LNCAP (cell line): ENCODE measurements around the gene SFRP2.

Source experiments
- TF ChIP-seq, protein P1 (sequence below): fragments of 450-650 bp; IDR thresholded peaks from 2 replicates; pipeline ENCODE4 v1.5.1; 2017; ENCODE audit warnings: mild to moderate bottlenecking

SFRP2 gene

DNA sequence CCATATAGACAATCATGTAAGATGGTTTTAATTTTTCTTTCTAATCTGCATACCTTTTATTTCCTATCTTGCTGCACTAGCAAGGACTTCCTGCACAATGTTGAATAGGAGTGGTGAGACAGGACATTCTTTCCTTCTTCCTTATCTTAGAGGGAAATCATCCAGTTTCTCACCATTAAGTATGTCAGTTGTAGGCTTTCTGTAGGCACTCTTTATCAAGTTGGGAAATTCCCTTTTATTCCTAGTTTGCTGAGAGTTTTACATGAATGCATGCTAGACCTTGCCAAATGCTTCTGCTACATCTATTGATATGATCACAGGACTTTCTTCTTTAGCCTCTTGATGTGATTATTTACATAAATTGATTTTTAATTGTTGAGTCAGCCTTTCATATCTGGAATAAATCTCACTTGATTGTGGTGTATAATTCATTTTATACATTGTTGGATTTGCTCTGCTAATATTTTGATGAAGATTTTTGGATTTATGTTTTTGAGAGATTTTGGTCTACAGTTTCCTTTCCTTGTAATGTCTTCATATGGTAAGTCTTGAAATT lies 52.9 kb downstream of the SFRP2 start:
- TF ChIP-seq, protein P1, sequence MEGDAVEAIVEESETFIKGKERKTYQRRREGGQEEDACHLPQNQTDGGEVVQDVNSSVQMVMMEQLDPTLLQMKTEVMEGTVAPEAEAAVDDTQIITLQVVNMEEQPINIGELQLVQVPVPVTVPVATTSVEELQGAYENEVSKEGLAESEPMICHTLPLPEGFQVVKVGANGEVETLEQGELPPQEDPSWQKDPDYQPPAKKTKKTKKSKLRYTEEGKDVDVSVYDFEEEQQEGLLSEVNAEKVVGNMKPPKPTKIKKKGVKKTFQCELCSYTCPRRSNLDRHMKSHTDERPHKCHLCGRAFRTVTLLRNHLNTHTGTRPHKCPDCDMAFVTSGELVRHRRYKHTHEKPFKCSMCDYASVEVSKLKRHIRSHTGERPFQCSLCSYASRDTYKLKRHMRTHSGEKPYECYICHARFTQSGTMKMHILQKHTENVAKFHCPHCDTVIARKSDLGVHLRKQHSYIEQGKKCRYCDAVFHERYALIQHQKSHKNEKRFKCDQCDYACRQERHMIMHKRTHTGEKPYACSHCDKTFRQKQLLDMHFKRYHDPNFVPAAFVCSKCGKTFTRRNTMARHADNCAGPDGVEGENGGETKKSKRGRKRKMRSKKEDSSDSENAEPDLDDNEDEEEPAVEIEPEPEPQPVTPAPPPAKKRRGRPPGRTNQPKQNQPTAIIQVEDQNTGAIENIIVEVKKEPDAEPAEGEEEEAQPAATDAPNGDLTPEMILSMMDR: no peak

DNA sequence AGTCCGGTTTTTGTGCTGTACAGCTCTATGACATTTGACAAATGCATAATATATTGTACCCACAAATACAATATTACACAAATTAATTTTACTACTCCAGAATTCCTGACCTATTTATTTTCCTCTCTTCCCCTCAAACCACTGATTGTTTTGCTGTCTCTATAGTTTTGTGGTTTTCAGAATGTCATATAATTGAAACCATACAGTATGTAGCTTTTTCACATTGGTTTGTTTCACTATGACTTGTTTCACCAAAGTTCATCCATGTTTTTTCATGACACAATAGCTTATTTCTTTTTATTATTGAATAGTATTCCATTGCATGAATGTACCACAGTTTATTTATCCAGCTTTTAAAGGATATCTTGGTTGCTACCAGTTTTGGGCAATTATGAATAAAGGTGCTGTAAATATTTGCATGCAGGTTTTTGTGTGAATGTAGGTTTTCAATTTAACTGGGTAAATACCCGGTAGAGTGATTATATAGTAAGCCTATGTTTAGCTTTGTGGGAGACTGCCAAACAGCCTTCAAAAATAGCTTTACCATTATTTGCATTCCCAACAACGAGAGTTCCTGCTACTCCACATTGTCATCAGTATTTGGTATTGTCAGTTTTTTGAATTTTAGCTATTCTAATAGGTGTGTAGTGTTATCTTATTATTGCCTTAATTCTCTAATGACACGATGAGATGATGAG lies 55.0 kb downstream of the SFRP2 start:
- TF ChIP-seq, protein P1: no peak

DNA sequence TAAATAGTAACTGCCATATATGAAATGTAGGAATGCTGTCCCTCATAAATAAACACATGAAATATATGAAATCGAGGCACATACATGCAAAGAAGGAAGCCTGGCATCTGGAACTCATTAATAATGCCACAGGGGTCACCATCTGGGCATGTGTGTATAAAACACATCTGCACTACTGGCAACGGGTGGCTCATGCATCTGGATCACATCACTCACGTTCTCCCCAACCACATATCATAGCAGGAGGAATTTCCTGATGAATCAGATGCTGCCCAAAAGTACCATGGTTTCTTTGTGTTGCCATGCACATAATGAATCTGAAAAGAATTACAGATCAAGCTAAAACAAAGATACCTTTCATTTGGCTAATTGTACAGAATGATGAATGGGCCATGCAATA lies 57.6 kb downstream of the SFRP2 start:
- TF ChIP-seq, protein P1: no peak
